HepG2 (cell line): ENCODE data around the gene DAAM2.

Source experiments
- MAFK ChIP-seq, 2 experiments: IDR thresholded peaks in 1 of 2; conservative IDR thresholded peaks in 1 of 2; 2 replicates each; pipeline ENCODE4 v1.6.1; 2011; ENCODE audit warnings: improper control_type of control experiment in 2 of 2, low read length in 2 of 2
- SALL1 ChIP-seq: sonication (generic); formaldehyde crosslinking; IDR thresholded peaks from 2 replicates; pipeline ENCODE4 v1.8.0; 2022; ENCODE audit warnings: mild to moderate bottlenecking, missing genetic modification reagents
- SMC3 ChIP-seq: IDR thresholded peaks from 2 replicates; pipeline ENCODE4 v1.6.1; 2011; ENCODE audit warnings: low read length, improper control_type of control experiment
- TF ChIP-seq, protein P1 (sequence below): sonication (generic); formaldehyde crosslinking; IDR thresholded peaks from 2 replicates; pipeline ENCODE4 v1.5.0; 2020; ENCODE audit warnings: mild to moderate bottlenecking, missing genetic modification reagents, moderate library complexity
- TF ChIP-seq, protein P2 (sequence below): sonication (generic); formaldehyde crosslinking; IDR thresholded peaks from 2 replicates; pipeline ENCODE4 v1.8.0; 2022; ENCODE audit warnings: missing genetic modification reagents, mild to moderate bottlenecking, moderate library complexity, borderline replicate concordance
- TF ChIP-seq, protein P3 (sequence below): sonication (generic); formaldehyde crosslinking; IDR thresholded peaks from 2 replicates; pipeline ENCODE4 v1.4.0; 2020; ENCODE audit warnings: missing genetic modification reagents

DNA sequence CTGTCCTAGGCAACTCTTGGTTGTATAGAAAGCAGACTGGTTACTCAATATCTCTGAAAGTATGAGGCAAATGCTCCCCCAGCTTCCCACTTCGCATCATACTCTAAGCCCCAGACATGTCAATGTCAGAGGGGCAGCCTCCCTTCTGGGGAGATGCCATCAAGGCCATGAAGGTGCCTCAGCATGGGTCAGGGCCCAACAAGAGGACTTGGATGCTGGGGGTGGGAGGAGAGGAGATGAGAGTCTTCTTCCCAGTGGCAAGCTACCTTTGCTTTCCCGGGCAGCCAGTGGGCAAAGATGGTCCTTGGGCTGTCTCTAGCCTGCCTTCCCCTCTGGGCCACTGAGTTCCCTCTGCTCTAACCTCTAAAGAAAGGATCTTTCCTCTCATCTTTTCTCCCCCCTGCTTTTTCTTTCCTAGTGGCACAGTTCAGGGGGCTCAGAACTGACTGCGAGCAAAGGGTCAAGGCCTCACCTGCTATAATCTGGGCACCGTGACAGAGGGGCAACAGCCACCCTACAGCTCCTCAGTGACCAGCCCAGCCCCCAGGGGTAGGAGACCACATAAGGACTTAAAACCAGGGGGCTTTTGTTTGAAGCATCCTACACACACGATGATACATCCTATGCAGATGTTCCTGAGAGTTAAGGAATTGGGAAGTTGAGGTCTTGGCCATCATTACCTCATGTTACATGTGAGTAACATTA lies 115.8 kb downstream of the DAAM2 start:
- no peak for TF ChIP-seq SMC3
- TF ChIP-seq, protein P1, sequence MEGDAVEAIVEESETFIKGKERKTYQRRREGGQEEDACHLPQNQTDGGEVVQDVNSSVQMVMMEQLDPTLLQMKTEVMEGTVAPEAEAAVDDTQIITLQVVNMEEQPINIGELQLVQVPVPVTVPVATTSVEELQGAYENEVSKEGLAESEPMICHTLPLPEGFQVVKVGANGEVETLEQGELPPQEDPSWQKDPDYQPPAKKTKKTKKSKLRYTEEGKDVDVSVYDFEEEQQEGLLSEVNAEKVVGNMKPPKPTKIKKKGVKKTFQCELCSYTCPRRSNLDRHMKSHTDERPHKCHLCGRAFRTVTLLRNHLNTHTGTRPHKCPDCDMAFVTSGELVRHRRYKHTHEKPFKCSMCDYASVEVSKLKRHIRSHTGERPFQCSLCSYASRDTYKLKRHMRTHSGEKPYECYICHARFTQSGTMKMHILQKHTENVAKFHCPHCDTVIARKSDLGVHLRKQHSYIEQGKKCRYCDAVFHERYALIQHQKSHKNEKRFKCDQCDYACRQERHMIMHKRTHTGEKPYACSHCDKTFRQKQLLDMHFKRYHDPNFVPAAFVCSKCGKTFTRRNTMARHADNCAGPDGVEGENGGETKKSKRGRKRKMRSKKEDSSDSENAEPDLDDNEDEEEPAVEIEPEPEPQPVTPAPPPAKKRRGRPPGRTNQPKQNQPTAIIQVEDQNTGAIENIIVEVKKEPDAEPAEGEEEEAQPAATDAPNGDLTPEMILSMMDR (CRISPR knock-in tag), result no peak
- TF ChIP-seq, protein P2, sequence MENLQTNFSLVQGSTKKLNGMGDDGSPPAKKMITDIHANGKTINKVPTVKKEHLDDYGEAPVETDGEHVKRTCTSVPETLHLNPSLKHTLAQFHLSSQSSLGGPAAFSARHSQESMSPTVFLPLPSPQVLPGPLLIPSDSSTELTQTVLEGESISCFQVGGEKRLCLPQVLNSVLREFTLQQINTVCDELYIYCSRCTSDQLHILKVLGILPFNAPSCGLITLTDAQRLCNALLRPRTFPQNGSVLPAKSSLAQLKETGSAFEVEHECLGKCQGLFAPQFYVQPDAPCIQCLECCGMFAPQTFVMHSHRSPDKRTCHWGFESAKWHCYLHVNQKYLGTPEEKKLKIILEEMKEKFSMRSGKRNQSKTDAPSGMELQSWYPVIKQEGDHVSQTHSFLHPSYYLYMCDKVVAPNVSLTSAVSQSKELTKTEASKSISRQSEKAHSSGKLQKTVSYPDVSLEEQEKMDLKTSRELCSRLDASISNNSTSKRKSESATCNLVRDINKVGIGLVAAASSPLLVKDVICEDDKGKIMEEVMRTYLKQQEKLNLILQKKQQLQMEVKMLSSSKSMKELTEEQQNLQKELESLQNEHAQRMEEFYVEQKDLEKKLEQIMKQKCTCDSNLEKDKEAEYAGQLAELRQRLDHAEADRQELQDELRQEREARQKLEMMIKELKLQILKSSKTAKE (CRISPR knock-in tag), result no peak
- no peak for TF ChIP-seq SALL1 (CRISPR knock-in tag)
- TF ChIP-seq, protein P3, sequence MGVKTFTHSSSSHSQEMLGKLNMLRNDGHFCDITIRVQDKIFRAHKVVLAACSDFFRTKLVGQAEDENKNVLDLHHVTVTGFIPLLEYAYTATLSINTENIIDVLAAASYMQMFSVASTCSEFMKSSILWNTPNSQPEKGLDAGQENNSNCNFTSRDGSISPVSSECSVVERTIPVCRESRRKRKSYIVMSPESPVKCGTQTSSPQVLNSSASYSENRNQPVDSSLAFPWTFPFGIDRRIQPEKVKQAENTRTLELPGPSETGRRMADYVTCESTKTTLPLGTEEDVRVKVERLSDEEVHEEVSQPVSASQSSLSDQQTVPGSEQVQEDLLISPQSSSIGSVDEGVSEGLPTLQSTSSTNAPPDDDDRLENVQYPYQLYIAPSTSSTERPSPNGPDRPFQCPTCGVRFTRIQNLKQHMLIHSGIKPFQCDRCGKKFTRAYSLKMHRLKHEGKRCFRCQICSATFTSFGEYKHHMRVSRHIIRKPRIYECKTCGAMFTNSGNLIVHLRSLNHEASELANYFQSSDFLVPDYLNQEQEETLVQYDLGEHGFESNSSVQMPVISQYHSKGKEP, result no peak
- TF ChIP-seq MAFK (conservative IDR thresholded peaks at IDR 0.05 in 1 of 2, IDR thresholded peaks at IDR 0.05 in 1 of 2; ENCODE audit: low read length in 2 of 2), result no peak
